ENCODE data around the gene NUMBL. TPM values are rescaled to one million over a fixed set of nuclear protein-coding genes. Genes with fewer than 3 reads are reported as not detected.
"Not testable (repeated sequence)": the region's sequence is repeated elsewhere in the genome, so short reads cannot be mapped to it uniquely, and the experiment has no call there.

The NUMBL gene
- total RNA-seq, 1 experiment from 2014 or later, result 16.4 TPM

DNA sequence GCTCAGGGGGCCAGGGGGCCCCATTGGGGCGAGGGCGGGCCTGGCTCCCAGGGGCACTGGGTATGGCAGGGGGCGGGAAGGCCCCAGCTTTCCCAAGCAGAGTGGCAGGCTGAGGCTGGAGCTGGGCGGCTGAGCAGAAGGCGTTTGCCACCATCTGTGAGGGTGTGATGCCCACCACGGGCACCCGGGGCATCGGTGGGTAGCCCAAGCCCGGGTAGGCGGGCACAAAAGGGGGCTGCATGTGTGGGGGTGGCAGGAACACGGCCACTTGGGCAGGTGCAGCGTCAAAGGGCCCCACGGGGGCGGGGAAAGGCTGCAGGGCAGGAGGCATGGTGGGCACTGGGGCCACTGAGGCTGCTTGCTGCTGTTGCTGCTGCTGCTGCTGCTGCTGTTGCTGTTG is 22.8 kb downstream of the NUMBL start:
- DNase-seq (ENCODE audit: low read depth), result no peak

DNA sequence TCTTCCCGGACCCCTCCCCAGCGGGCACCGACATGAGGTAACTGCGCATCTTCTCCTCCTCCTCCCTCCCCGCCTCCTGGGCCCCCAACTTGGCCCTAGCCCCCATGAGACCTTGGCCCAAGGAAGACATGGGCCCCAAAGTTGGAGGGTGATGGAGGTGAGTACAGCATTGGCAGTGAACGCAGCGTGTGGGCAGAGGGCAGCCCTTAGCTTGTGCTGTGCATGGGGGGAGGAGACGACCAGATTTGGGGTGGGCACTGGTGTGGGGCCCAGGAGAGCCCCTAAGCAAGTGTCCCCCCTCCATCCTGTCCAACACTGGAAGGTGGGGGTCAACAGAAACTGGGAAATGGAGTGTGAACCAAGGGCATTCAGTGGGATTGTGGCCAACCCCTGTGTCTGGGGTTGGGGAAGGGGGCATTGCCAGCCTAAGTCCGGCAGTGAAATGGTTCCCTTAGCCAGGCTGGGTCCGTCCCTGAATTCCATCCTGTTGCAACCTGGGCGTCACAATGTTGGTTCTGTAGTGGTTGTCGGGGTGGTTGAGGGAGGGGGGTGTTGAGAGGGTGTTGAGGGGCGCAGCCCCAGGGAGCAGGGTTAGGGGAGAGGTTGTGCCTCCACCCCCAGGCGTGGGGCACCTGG is 23.5 kb downstream of the NUMBL start:
- DNase-seq (ENCODE audit: low read depth), result no peak

DNA sequence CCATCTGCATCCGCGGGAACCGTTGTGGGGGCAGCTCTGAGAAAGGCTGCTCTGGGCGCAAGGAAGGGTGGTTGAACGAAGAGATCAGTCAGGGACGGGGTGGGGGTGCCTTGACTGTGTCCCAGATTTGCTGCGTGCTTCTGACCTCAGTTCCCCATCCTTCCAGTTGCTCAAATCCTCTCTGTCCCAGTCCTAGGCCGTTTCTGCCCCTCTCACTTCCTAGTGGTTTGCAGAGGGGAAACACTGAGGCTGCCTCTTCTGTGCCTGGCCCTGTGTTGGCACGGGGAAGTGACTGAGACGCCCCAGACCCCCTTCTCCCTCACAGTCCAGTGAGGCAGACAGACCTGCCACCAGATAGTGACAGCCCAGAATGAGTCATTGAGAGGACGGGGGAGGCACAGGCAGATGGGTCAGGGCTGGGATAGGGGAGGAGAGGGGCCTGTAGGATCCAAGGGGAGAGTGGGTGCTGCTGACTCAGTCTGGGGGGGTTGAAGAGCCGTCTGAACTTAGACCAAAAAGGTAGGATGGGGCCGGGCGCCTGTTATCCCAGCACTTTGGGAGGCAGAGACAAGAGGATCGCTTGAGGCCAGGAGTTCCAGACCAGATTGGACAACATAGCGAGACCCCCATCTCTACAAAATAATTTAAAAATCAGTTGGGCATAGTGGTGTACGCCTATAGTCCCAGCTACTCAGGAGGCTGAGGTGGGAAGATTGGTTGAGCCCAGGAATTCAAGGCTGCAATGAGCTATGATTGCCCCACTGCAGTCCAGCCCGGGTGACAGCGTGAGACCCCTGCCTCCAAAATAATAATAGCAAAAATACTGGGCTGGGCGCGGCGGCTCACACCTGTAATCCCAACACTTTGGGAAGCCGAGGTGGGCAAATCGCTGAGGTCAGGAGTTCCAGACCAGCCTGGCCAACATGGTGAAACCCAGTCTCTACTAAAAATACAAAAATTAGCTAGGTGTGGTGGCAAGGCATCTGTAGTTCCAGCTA is 26.5 kb downstream of the NUMBL start:
- DNase-seq (ENCODE audit: low read depth), result no peak

DNA sequence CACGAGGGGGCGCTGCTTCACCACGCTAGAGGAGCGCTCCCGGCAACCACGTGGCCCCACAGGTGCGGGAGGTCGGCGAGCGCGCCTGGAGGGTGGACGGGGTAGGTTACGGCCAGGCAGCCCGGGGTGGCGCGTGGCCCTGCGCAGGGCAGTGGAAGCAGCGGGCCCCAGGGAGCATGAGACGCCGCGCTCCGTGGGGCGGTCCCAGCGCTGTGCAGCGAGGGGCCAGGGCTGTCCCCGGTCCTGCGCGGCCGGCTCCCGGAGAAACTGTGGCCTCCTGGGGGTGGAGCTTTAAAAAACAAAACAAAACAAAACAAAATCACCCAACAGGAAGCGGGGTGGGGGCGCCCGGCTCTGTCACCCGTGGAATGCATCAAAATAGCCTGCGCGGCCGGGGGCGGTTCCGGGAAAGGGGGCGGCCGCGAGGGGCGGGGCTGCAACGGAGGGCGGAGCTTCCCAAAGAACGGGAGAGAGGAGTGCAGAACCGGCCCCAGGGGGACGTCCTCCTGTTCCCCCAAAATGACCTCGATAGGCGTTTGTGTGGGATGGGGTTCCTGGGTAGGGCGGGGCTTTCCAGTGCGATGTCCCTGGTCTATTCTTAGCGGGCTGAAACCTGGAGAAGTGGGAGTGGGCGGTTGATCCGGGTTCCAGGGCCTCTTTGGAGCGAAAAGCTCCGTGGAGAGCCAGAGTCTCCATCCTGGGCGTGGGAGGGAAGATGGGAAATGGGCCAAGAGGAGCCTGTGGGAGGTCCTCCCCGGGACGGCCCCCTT is 27.3 kb downstream of the NUMBL start:
- peak; percentile 81 for DNase-seq (ENCODE audit: low read depth)

DNA sequence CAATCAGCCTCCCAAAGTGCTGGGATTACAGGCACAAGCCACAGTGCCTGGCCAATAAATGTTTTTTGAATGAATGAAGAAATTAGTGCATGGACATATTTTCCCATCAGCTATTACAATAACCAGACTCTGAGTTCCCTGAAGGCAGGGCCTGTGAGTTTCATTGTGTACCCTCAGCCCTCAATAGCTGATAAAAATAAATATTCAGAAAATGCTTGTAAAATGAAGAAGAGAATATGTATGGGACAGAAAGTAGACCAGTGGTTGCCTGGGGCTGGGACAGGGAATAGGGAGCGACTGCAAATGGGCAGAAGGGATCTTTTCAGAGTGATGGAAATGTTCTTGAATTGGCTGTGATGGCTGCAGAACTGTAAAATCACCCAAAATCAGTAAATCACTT is 28.8 kb downstream of the NUMBL start:
- DNase-seq (ENCODE audit: low read depth), result no peak

DNA sequence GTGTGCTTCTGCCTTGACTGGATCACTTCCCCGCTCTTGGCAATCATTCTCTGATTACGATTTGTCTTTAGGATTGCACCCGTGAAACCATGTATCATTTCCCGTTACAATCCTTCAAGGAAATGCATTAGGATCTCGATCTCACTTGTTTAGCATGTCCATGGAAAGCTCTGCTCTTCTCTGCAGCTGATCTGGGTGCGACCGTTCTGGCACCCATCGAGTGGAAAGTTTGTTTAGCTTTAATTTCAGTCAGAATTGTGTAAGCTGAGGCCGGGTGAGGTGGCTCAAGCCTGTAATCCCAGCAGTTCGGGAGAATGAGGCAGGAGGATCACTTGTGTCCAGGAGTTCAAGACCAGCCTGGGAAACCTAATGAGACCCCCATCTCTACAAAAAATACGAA is 30.9 kb downstream of the NUMBL start:
- no peak for DNase-seq (ENCODE audit: low read depth)

DNA sequence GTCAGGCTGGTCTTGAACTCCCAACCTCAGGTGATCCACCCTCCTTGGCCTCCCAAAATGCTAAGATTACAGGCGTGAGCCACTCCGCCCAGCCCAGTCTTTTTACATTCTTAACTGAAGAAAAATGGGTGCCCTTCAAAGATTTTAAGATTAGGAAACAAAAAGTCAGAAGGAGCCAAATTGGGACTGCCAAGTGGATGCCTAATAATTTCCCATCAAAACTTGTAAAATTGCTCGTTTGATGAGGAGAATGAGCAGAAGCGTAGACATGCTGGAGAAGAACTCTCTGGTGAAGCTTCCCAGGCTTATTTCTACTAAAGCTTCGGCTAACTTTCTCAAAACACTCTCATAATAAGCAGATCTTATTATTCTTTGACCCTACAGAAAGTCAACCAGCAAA is 31.3 kb downstream of the NUMBL start:
- DNase-seq (ENCODE audit: low read depth), result no peak

DNA sequence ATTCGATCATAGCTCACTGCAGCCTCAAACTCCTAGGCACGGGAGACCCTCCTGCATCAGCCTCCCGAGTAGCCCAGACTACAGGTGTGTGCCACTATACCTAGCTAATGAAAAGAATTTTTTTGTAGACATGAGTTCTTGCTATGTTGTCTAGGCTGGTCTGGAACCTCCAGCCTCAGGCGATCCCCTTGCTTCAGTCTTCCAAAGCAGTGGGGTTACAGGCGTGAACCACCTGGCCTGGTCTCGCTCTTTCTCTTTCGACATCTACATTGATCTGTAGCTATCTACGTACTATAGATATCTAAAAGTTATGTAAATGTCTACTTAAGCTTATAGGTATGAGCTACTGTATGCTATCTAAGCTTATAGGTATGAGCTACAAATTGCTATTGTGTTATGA is 32.4 kb downstream of the NUMBL start:
- DNase-seq (ENCODE audit: low read depth), result no peak

DNA sequence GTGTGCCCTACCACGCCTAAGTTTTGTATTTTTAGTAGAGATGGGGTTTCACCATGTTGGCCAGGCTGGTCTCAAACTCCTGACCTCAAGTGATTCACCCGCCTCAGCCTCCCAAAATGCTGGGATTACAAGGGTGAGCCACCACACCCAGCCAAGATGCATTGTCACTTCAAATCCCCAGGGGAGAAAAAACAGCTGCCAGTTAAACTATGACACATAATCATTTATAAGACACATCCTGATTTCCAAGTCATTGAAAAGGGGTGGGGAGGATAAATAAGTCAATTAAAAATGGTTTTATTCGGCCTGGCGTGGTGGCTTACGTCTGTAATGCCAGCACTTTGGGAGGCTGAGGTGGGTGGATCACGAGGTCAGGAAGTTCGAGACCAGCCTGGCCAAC is 34.8 kb downstream of the NUMBL start:
- not testable (repeated sequence) for DNase-seq (ENCODE audit: low read depth)

DNA sequence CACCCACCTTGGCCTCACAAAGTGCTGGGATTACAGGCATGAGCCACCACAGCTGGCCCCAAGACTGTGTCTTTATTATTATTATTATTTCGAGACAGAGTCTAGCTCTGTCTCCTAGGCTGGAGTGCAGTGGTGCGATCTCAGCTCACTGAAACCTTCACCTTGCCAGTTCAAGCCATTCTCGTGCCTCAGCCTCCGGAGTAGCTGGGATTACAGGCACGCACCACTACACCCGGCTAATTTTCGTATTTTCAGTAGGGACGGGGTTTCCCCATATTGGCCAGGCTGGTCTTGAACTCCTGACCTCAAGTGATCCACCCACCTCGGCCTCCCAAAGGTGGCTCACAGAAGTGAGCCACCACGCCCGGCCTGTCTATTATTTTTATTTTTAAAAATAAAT is 38.1 kb downstream of the NUMBL start:
- DNase-seq (ENCODE audit: low read depth), result not testable (repeated sequence)

DNA sequence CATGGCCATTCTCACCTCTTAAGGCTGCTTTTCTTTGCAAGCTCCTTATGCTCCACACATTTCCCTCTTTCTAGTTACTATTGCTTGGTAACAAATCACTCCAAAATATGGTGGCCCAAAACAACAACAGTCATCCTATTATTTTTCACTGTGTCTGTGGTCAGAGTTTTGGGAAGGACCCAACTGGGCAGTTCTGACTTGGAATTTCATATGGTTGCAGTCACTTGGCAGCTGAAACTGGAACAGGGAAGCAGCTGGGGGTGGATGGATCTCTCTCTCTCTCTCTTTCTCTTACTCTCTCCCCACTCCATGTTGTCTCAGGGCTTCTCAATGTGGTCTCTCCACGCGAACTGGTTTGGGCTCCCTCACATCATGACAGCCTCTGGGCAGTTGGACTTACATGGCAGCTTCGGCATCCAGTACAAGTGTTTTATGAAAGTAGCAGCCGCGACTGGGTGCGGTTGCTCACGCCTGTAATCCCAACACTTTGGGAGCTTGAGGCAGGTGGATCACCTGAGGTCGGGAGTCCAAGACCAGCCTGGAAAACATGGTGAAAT is 39.6 kb downstream of the NUMBL start:
- DNase-seq (ENCODE audit: low read depth), result no peak

DNA sequence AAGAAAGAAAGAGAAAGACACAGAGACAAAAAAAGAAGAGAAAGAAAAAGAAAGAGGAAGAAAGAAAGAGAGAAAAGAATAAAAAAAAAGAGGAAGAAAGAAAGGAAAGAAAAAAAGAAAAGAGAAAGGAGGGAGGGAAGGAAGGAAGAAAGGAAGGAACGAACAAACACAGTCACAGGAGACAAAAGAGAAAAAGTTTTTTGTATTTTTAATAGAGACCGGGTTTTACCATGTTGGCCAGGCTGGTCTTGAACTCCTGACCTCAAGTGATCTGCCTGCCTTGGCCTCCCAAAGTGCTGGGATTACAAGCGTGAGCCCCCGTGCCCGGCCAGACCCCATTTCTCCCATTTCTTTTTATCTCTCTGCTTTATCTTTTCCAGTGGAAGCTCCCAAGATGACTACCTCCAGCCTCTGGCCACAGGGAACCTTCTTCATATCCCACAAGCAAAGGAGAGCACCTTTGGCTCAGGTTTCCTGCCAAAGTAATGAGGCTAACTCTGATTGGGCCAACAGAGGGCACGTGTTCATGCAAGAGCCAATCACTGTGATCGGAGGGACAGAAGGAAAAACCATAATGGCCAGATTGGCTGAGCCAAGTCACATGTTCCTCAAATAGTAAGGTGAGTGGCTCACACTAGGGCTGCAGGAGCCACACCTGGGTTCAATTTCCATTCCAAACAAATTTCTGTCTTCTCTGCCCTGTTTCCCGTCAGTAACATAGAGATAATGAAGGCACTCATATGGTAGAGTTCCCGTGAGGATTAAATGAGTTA is 40.4 kb downstream of the NUMBL start:
- DNase-seq (ENCODE audit: low read depth), result not testable (repeated sequence)

DNA sequence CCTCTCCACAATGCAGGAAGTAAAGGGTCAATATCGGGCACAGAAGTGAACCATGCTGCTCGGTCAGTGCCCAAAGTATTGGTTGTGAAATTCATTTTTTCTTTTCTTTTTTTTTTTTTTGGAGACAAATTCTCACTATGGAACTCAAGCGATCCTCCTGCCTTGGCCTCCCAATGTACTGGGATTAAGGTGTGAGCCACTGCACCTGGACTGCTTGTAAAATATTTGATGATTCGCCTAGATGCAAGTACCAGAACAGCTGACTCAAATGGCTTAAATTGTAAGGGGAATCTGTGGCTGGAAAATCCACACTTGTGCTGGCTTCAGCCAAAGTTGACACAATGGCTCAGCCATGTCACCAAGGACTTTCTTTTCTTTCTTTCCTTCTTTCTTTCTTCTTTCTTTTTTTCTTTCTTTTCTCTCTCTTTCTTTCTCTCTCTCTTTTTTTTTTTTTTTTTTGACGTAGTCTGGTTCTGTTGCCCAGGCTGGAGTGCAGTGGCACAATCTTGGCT is 43.7 kb downstream of the NUMBL start:
- DNase-seq (ENCODE audit: low read depth), result no peak

DNA sequence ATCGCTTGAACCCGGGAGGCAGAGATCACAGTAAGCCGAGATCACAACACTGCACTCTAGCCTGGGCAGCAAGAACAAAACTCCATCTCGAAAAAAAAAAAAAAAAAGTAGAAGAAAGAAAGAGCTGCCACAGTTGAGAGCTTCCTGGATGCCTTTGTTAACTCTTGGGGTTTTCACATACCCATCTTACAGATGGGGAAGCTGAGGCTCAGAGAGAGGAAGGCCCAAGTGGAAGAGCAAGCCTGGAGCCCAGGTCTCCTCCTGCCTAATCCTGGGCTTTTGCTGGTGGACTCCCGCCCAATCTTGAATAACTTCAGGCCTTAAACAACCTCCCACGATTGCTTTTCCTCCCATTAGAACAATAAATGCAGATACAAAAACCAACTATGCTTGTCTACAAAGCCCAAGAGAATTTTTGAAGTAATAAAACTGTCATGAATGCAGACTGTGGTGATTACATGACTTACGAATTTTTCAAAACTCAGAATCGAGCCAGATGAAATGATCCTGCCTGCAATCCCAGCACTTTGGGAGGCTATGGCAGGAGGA is 47.6 kb downstream of the NUMBL start:
- no peak for DNase-seq (ENCODE audit: low read depth)

DNA sequence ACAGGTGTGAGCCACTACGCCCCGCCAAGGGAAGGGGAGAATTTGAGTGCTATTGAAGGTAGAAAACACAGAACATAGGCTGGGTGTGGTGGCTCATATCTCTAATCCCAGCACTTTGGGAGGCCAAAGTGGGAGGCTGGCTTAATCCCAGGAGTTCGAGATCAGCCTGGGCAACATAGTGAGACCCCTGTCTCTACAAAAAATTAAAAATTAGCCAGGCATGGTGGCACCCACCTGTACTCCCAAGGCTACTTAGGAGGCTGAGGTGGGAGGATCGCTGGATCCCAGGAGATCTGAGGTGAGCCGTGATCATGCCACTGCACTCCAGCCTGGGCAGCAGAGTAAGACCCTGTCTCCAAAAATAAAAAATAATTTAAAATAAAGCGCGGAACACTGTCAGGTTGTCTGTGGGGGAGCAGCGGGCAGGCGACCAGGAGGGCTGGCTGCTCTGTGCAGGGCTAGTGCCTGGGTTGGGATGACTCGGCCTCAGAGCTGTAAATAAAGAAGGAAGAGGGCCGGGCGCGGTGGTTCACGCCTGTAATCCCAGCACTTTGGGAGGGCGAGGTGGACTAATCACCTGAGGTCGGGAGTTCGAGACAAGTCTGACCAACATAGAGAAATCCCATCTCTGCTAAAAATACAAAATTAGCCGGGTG is 48.3 kb downstream of the NUMBL start:
- DNase-seq (ENCODE audit: low read depth), result no peak

DNA sequence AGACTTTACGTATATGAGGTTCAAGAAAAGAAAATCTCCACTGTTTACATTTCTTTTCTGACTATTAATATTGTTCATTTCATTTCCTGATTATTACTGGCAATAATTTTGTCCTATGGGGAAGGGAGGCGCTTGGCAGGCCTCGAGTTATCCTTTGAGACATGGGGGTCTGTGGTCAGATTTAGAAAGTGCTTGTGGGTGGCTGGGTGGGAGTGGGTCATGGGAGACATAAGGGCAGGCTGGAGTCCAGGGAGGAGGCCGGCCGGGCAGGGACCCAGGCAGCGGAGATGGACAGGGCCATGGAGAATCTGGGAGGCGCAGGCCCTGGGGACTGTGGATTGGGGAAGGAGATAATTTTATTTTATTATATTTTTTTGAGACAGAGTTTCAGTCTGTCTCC is 49.2 kb downstream of the NUMBL start:
- DNase-seq (ENCODE audit: low read depth), result no peak

DNA sequence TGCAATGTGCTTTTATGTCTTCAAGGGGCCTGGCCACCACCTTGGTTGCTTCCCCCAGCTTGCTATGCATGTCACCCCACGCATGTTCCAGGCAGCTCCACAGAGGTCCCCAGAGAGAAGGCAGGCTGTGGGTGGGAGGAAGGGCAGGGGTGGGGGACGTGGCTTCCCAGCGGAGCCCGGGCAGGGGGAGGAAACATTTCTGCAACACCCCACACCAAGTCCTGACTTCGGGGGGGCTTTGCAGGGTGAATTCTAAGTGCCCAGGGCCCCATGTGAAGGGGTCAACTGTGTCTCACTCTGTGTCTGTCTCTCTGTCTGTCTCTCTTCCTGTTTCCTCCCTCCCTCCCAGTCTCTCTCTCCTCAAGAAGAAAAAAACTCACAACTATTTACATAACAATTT is 49.7 kb downstream of the NUMBL start:
- no peak for DNase-seq (ENCODE audit: low read depth)

DNA sequence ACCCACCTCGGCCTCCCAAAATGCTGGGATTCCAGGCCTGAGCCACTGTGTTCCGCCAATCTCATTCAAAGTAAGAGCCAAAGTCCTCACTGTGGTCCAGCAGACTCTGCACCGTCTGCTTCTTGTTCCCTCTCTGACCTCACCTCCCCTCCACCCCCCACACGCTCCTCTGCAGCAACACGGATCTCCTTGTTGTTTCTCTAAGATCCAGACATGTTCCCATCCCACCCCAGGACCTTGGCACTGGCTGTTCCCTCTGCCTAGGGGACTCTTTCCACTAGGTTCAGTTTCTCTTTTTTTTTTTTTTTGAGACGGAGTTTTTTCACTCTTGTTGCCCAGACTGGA is 50.8 kb downstream of the NUMBL start:
- DNase-seq (ENCODE audit: low read depth), result no peak

DNA sequence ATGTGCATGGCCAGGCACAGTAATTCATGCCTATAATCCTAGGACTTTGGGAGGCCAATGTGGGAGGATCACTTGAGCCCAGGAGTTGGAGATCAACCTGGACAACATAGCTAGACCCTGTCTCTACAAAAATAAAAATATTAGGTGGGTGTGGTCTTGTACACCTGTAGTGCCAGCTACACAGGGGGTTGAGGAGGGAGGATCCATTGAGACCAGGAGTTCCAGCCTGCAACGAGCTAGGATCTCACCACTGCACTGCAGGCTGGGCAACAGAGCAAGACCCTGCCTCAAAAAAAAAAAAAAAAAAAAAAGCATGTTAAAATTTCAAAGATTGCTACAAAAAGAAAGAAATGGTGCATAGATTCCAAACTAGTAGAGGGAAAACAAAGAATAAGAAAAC is 52.1 kb downstream of the NUMBL start:
- no peak for DNase-seq (ENCODE audit: low read depth)

DNA sequence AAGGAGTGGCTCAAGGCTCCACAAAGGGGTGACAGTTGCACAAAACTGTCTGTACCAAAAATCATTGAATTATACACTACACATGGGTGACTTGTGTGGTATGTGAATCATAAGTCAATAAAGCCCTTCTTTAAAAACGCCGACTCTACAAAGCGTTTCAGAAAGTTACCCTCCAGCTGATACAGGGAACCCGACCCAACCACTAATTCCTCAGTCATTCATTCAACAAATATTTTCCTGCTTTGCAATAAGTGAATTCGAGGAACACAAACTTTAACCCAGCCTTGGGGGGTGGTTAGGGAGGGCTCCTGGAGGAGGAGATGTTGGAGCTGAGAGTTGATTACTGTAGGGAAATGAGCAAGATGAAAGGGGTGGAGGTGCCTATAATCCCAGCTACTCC is 57.2 kb downstream of the NUMBL start:
- no peak for DNase-seq (ENCODE audit: low read depth)

Measured in HT1080 (cell line).